Right cardiac atrium (tissue), 5 donors: ENCODE data around the gene ERBB2. TPM values are rescaled to one million over a fixed set of nuclear protein-coding genes. Genes with fewer than 3 reads are reported as not detected.

Experiments used
- ATAC-seq, 2 donors: fragments of 200-7000 bp; cut with Tn5 transposase; one replicate each; pipeline versions ENCODE4 v1.8.0 to v1.9.1; 2020; ENCODE audit warnings: moderate library complexity in 2 of 2, mild to moderate bottlenecking in 1 of 2
- DNase-seq, 3 donors: peaks; one replicate each; pipeline ENCODE4 v3.0.0-alpha.2; 2020
- H3K27ac ChIP-seq: one replicate; pipeline ENCODE4 v1.5.1; 2013; ENCODE audit warnings: mild to moderate bottlenecking, low read length, control low read depth, moderate library complexity
- H3K27me3 ChIP-seq: one replicate; pipeline ENCODE4 v1.6.1; 2013; ENCODE audit not compliant: control insufficient read depth, insufficient read depth
- H3K4me1 ChIP-seq: one replicate; pipeline ENCODE4 v1.6.1; 2013; ENCODE audit warnings: low read length; ENCODE audit not compliant: control insufficient read depth, insufficient read depth
- H3K4me3 ChIP-seq: one replicate; pipeline ENCODE4 v1.5.1; 2013; ENCODE audit warnings: low read length, control low read depth
- H3K9me3 ChIP-seq: one replicate; pipeline ENCODE4 v1.6.1; 2013; ENCODE audit warnings: low read length; ENCODE audit not compliant: control insufficient read depth
- WGBS: extraction: QIAGEN DNeasy Blood & Tissue Kit; methylation state at CpG from one replicate; pipeline ENCODE4 v1.1.7; 2013; 5-methylcytosine and 5-hydroxymethylcytosine counted together
- intact Hi-C, 4 donors: fragments of 100-400 bp; cut with DNase I; formaldehyde crosslinking; loops; one replicate each; pipeline versions ENCODE4 v1.11.0 to v1.14.0; 2022 to 2023
- polyA plus RNA-seq: library from polyadenylated mRNA; stranded (reverse); fragments of 200-250 nt; gene quantifications from one replicate; pipeline ENCODE4 v1.2.3, GENCODE V29; 2013
- total RNA-seq, 4 donors: library from RNA; stranded (reverse); fragmentation: NEBNext Ultra II Directional; extraction: Animal tissue kit (Norgen Biotek cat#: 25700); gene quantifications; one replicate each; pipeline ENCODE4 v1.2.1, GENCODE V29; 2021
- donor health status: healthy with polysubstance abuse.
- donor health status: DM: no; HTN: yes; CAD: no.
- donor health status: DM: no; HTN: no; CAD: no.
- donor health status: DM: no; HTN: yes; CAD: no; lungs with severe emphysema.
- donor health status: DM: yes; HTN: yes; CAD: no.

Gene ERBB2
- total and polyA plus RNA-seq, 5 donors: 56.4 to 178 (median 102) TPM

GRCh38 chr17:39673335-39674081, 26.4 kb upstream of the ERBB2 start:
- peak in 2 of 3 donors; percentile 33 to 37 for DNase-seq
- ATAC-seq: no peak
- no peaks in the 10 kb centered on the region for H3K27me3 ChIP-seq
- WGBS: 80% methylated on average over 13 of the region's 13 CpGs
- peaks cover 21% of the 10 kb centered on the region for H3K4me1 ChIP-seq
- H3K27ac ChIP-seq: no peak overlapping the region
- intact Hi-C loops: loop anchor here in 1 of 4 donors (10.0 kb wide), 1 partner anchor 49 kb away; the partner anchor contains the start of gene PPP1R1B
- no peak overlapping the region for H3K4me3 ChIP-seq
- no peaks in the 10 kb centered on the region for H3K9me3 ChIP-seq

GRCh38 chr17:39674179-39674578, 25.7 kb upstream of the ERBB2 start:
- peak in 2 of 3 donors; percentile 43 to 51 for DNase-seq
- peaks cover 22% of the 10 kb centered on the region for H3K4me1 ChIP-seq
- intact Hi-C loops: loop anchor here in 1 of 4 donors (10.0 kb wide), 1 partner anchor 49 kb away; the partner anchor contains the start of gene PPP1R1B
- 75% methylated on average over 5 of the region's 5 CpGs for WGBS
- no peak overlapping the region for H3K4me3 ChIP-seq
- H3K27me3 ChIP-seq: no peaks in the 10 kb centered on the region
- H3K27ac ChIP-seq: no peak overlapping the region
- no peaks in the 10 kb centered on the region for H3K9me3 ChIP-seq
- ATAC-seq: no peak

GRCh38 chr17:39674702-39675389, 25.0 kb upstream of the ERBB2 start:
- ATAC-seq (peak; percentile 5 to 24), DNase-seq (peak; percentile 75 to 89 (median 75))
- Histone ChIP-seq H3K27me3 (no peaks in the 10 kb centered on the region), H3K4me1 (peaks cover 22% of the 10 kb centered on the region), H3K27ac (peak overlapping the region; percentile 91), H3K4me3 (no peak overlapping the region), H3K9me3 (no peaks in the 10 kb centered on the region)
- intact Hi-C loops: loop anchor here in 1 of 4 donors (10.0 kb wide), 1 partner anchor 50 kb away; the partner anchor contains the start of gene PPP1R1B
- WGBS: 26% methylated on average over 11 of the region's 11 CpGs

GRCh38 chr17:39675390-39676082, 24.3 kb upstream of the ERBB2 start:
- DNase-seq (peak in 2 of 3 donors; percentile 33 to 47), ATAC-seq (no peak)
- Histone ChIP-seq H3K9me3 (no peaks in the 10 kb centered on the region), H3K27me3 (no peaks in the 10 kb centered on the region), H3K27ac (peak overlapping the region; percentile 91), H3K4me3 (no peak overlapping the region), H3K4me1 (peaks cover 22% of the 10 kb centered on the region)
- intact Hi-C loops: loop anchor here in 1 of 4 donors (10.0 kb wide), 1 partner anchor 51 kb away; the partner anchor contains the start of gene PPP1R1B
- WGBS: 62% methylated on average over 10 of the region's 10 CpGs

- no peak overlapping the region for H3K4me3 ChIP-seq
- WGBS: 39% methylated on average over 7 of the region's 7 CpGs
- DNase-seq: peak; percentile 76 to 93 (median 92)
- peaks cover 22% of the 10 kb centered on the region for H3K4me1 ChIP-seq
- H3K9me3 ChIP-seq: no peaks in the 10 kb centered on the region
- H3K27ac ChIP-seq: peak overlapping the region; percentile 91
- intact Hi-C loops: loop anchor here in 1 of 4 donors (10.0 kb wide), 1 partner anchor 52 kb away; the partner anchor contains the start of gene PPP1R1B
- peak; percentile 34 to 44 for ATAC-seq
- no peaks in the 10 kb centered on the region for H3K27me3 ChIP-seq
These were observed 23.6 kb upstream of the ERBB2 start for GRCh38 chr17:39676198-39676819.

- Histone ChIP-seq H3K9me3 (no peaks in the 10 kb centered on the region), H3K4me3 (no peak overlapping the region), H3K27me3 (no peaks in the 10 kb centered on the region), H3K4me1 (peaks cover 22% of the 10 kb centered on the region), H3K27ac (peak overlapping the region; percentile 91)
- ATAC-seq (no peak), DNase-seq (peak in 2 of 3 donors; percentile 33 to 40)
- 58% methylated on average over 8 of the region's 8 CpGs for WGBS
- intact Hi-C loops: loop anchor here in 1 of 4 donors (10.0 kb wide), 1 partner anchor 52 kb away; the partner anchor contains the start of gene PPP1R1B
These were observed 22.8 kb upstream of the ERBB2 start for GRCh38 chr17:39677072-39677471.

- DNase-seq (peak; percentile 73 to 92 (median 87)), ATAC-seq (peak; percentile 62 to 65)
- H3K27ac ChIP-seq: peak overlapping the region; percentile 91
- no peaks in the 10 kb centered on the region for H3K27me3 ChIP-seq
- H3K4me1 ChIP-seq: peaks cover 22% of the 10 kb centered on the region
- WGBS: 41% methylated on average over 13 of the region's 13 CpGs
- intact Hi-C loops: loop anchor here in 1 of 4 donors (10.0 kb wide), 1 partner anchor 53 kb away; the partner anchor contains the start of gene PPP1R1B
- no peak overlapping the region for H3K4me3 ChIP-seq
- H3K9me3 ChIP-seq: no peaks in the 10 kb centered on the region
These were observed 22.1 kb upstream of the ERBB2 start for GRCh38 chr17:39677542-39678339.

GRCh38 chr17:39678340-39679116, 21.3 kb upstream of the ERBB2 start:
- ATAC-seq (no peak), DNase-seq (peak in 2 of 3 donors; percentile 34 to 55)
- H3K9me3 ChIP-seq: no peaks in the 10 kb centered on the region
- H3K4me3 ChIP-seq: no peak overlapping the region
- H3K27ac ChIP-seq: peak overlapping the region; percentile 84
- no peaks in the 10 kb centered on the region for H3K27me3 ChIP-seq
- intact Hi-C loops: loop anchor here in 1 of 4 donors (10.0 kb wide), 1 partner anchor 54 kb away; the partner anchor contains the start of gene PPP1R1B
- peaks cover 22% of the 10 kb centered on the region for H3K4me1 ChIP-seq
- 79% methylated on average over 13 of the region's 13 CpGs for WGBS
